Measurements from ENCODE around the gene SCUBE1. TPM values are rescaled to one million over a fixed set of nuclear protein-coding genes. Genes with fewer than 3 reads are reported as not detected.

Gene SCUBE1
- total and polyA plus RNA-seq, 2 donors from 2014 or later, result 2.3 to 7.1 TPM

GRCh38 chr22:43217285-43218030 lies 125.7 kb downstream of the SCUBE1 start:
- Histone ChIP-seq H3K4me1 (ENCODE audit: control insufficient read depth in 2 of 3, insufficient read depth in 2 of 3, low read depth in 1 of 3, low read length in 3 of 3) (peaks cover 0 to 5% (median 0%) of the 10 kb centered on the region in 3 donors), H3K9ac (ENCODE audit: low read length in 3 of 3) (no peak overlapping the region), H3K4me3 (ENCODE audit: low read length in 3 of 3) (no peak overlapping the region), H3K27me3 (ENCODE audit: control insufficient read depth, insufficient read depth, low read length) (no peaks in the 10 kb centered on the region), H3K9me3 (ENCODE audit: control insufficient read depth in 2 of 3, insufficient read depth in 1 of 3, low read length in 3 of 3) (no peaks in the 10 kb centered on the region), H3K36me3 (ENCODE audit: control insufficient read depth in 2 of 3, insufficient read depth in 3 of 3, low read length in 3 of 3) (no peaks in the 10 kb centered on the region), H3K27ac (ENCODE audit: low read depth in 2 of 2, low read length in 2 of 2) (no peak overlapping the region)
- FAIRE-seq, result no peak
- no peak for DNase-seq
- intact Hi-C loops (cut with DNase I), result no loop called here
- no peak for TF ChIP-seq CTCF (IDR thresholded peaks at IDR 0.05; ENCODE audit: borderline replicate concordance, extremely low read depth, insufficient read depth)

GRCh38 chr22:43216738-43217137 lies 126.4 kb downstream of the SCUBE1 start:
- DNase-seq (peak in 1 of 5 donors; percentile 28), FAIRE-seq (no peak)
- Histone ChIP-seq H3K4me1 (ENCODE audit: control insufficient read depth in 2 of 3, insufficient read depth in 2 of 3, low read depth in 1 of 3, low read length in 3 of 3) (no peaks in the 10 kb centered on the region), H3K27me3 (ENCODE audit: control insufficient read depth, insufficient read depth, low read length) (no peaks in the 10 kb centered on the region), H3K27ac (ENCODE audit: low read depth in 2 of 2, low read length in 2 of 2) (no peak overlapping the region), H3K9me3 (ENCODE audit: control insufficient read depth in 2 of 3, insufficient read depth in 1 of 3, low read length in 3 of 3) (no peaks in the 10 kb centered on the region), H3K4me3 (ENCODE audit: low read length in 3 of 3) (no peak overlapping the region), H3K9ac (ENCODE audit: low read length in 3 of 3) (no peak overlapping the region), H3K36me3 (ENCODE audit: control insufficient read depth in 2 of 3, insufficient read depth in 3 of 3, low read length in 3 of 3) (no peaks in the 10 kb centered on the region)
- intact Hi-C loops (cut with DNase I), result no loop called here
- no peak for TF ChIP-seq CTCF (IDR thresholded peaks at IDR 0.05; ENCODE audit: borderline replicate concordance, extremely low read depth, insufficient read depth)

GRCh38 chr22:43213962-43214361 lies 129.2 kb downstream of the SCUBE1 start:
- H3K9ac ChIP-seq (ENCODE audit: low read length in 3 of 3), result no peak overlapping the region
- FAIRE-seq (no peak), DNase-seq (peak in 1 of 5 donors; percentile 54)
- no peak overlapping the region for H3K4me3 ChIP-seq (ENCODE audit: low read length in 3 of 3)
- H3K4me1 ChIP-seq (ENCODE audit: control insufficient read depth in 2 of 3, insufficient read depth in 2 of 3, low read depth in 1 of 3, low read length in 3 of 3), result no peaks in the 10 kb centered on the region
- no peaks in the 10 kb centered on the region for H3K36me3 ChIP-seq (ENCODE audit: control insufficient read depth in 2 of 3, insufficient read depth in 3 of 3, low read length in 3 of 3)
- H3K27me3 ChIP-seq (ENCODE audit: control insufficient read depth, insufficient read depth, low read length), result no peaks in the 10 kb centered on the region
- intact Hi-C loops (cut with DNase I), result no loop called here
- no peak overlapping the region for H3K27ac ChIP-seq (ENCODE audit: low read depth in 2 of 2, low read length in 2 of 2)
- TF ChIP-seq CTCF (IDR thresholded peaks at IDR 0.05; ENCODE audit: borderline replicate concordance, extremely low read depth, insufficient read depth), result no peak
- H3K9me3 ChIP-seq (ENCODE audit: control insufficient read depth in 2 of 3, insufficient read depth in 1 of 3, low read length in 3 of 3), result no peaks in the 10 kb centered on the region

Measured in kidney (tissue), 14 donors.